Endodermal cell (in vitro differentiated cells): ENCODE data around the gene STXBP1. TPM values are rescaled to one million over a fixed set of nuclear protein-coding genes. Genes with fewer than 3 reads are reported as not detected.

Experiments used
- DNase-seq: peaks from one replicate; pipeline ENCODE4 v3.0.0-alpha.2; 2017
- H3K27ac ChIP-seq: 2 replicates; pipeline ENCODE4 v1.5.1; 2013; ENCODE audit warnings: mild to moderate bottlenecking, low read depth, low read length, moderate library complexity
- H3K27me3 ChIP-seq: 2 replicates; pipeline ENCODE4 v1.6.1; 2013; ENCODE audit warnings: mild to moderate bottlenecking, low read length, moderate library complexity; ENCODE audit not compliant: insufficient read depth, control insufficient read depth, poor library complexity, severe bottlenecking
- H3K36me3 ChIP-seq: 2 replicates; pipeline ENCODE4 v1.7.0; 2013; ENCODE audit warnings: mild to moderate bottlenecking, low read length, moderate library complexity; ENCODE audit not compliant: control insufficient read depth, insufficient read depth
- H3K4me1 ChIP-seq: one replicate; pipeline ENCODE4 v1.7.0; 2013; ENCODE audit warnings: low read length; ENCODE audit not compliant: control insufficient read depth, insufficient read depth
- H3K4me3 ChIP-seq: 2 replicates; pipeline ENCODE4 v1.5.1; 2013; ENCODE audit warnings: mild to moderate bottlenecking, low read length, moderate library complexity
- H3K9ac ChIP-seq: 2 replicates; pipeline ENCODE4 v1.6.1; 2013; ENCODE audit warnings: mild to moderate bottlenecking, low read length, moderate library complexity; ENCODE audit not compliant: poor library complexity, severe bottlenecking; ENCODE audit errors: extremely low read depth
- H3K9me3 ChIP-seq: 2 replicates; pipeline ENCODE4 v1.6.1; 2013; ENCODE audit warnings: mild to moderate bottlenecking, low read length, moderate library complexity; ENCODE audit not compliant: control insufficient read depth
- H3K27ac Mint-ChIP-seq: 2 replicates; pipeline ENCODE4 v1.8.0; 2020; ENCODE audit warnings: mixed read lengths
- H3K27me3 Mint-ChIP-seq: 2 replicates; pipeline ENCODE4 v1.8.0; 2021; ENCODE audit warnings: mild to moderate bottlenecking, mixed read lengths; ENCODE audit not compliant: insufficient read depth
- H3K36me3 Mint-ChIP-seq: 2 replicates; pipeline ENCODE4 v1.8.0; 2020; ENCODE audit warnings: low read depth, mixed read lengths
- H3K4me1 Mint-ChIP-seq: 2 replicates; pipeline ENCODE4 v1.8.0; 2020; ENCODE audit warnings: mixed read lengths
- H3K4me3 Mint-ChIP-seq: 2 replicates; pipeline ENCODE4 v1.8.0; 2020; ENCODE audit warnings: mild to moderate bottlenecking, moderate library complexity, mixed read lengths
- H3K9me3 Mint-ChIP-seq: 2 replicates; pipeline ENCODE4 v1.8.0; 2020; ENCODE audit warnings: mild to moderate bottlenecking, mixed read lengths
- WGBS, 2 experiments: methylation state at CpG; one replicate each; pipeline versions ENCODE4 v1.1.5 to v1.1.7; 2013; ENCODE audit warnings: missing lambda C conversion rate in 2 of 2, mixed read lengths in 1 of 2; ENCODE audit not compliant: insufficient coverage in 1 of 2, insufficient read length in 1 of 2; 5-methylcytosine and 5-hydroxymethylcytosine counted together
- total RNA-seq, 2 donors: library from RNA; stranded (reverse); fragmentation: NEBNext Ultra II Directional in 1 of 2; extraction: Animal tissue kit (Norgen Biotek cat#: 25700) in 1 of 2; gene quantifications; 2 replicates in 1 of 2; 3 replicates in 1 of 2; pipeline ENCODE4 v1.2.1, GENCODE V29; 2021
- TF ChIP-seq, protein P1 (sequence below): fragments of 200-600 bp; sonication (generic); conservative IDR thresholded peaks from 2 replicates; pipeline ENCODE4 v1.5.0; 2021; ENCODE audit warnings: antibody characterized with exemption, mild to moderate bottlenecking

The STXBP1 gene
- total RNA-seq, 2 donors from 2014 or later = 27.8 to 46.8 TPM

DNA sequence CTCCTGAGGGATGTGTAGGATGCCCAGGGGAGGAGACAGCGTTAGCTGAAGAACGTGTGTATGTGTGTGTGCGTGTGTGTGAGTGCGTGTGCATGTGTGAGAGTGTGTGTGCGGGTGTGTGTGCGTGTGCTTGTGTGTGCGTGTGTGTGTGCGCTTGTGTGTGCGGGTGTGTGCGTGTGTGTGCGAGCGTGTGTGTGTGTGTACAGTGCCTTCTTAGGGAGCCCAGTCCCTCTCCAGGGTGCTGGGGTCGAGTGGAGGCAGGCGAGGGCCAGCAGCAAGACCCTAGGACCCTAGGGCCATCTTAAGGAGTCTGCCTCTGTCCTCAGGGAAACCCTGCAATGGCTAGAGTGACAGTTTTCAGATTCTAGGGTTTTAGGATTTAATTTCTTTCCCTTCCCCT, 26.0 kb upstream of the STXBP1 start:
- H3K27me3 Mint-ChIP-seq = no peaks in the 10 kb centered on the region
- TF ChIP-seq, protein P1, sequence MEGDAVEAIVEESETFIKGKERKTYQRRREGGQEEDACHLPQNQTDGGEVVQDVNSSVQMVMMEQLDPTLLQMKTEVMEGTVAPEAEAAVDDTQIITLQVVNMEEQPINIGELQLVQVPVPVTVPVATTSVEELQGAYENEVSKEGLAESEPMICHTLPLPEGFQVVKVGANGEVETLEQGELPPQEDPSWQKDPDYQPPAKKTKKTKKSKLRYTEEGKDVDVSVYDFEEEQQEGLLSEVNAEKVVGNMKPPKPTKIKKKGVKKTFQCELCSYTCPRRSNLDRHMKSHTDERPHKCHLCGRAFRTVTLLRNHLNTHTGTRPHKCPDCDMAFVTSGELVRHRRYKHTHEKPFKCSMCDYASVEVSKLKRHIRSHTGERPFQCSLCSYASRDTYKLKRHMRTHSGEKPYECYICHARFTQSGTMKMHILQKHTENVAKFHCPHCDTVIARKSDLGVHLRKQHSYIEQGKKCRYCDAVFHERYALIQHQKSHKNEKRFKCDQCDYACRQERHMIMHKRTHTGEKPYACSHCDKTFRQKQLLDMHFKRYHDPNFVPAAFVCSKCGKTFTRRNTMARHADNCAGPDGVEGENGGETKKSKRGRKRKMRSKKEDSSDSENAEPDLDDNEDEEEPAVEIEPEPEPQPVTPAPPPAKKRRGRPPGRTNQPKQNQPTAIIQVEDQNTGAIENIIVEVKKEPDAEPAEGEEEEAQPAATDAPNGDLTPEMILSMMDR = no peak
- H3K4me1 ChIP-seq = no peaks in the 10 kb centered on the region
- no peaks in the 10 kb centered on the region for H3K9me3 Mint-ChIP-seq
- no peaks in the 10 kb centered on the region for H3K36me3 Mint-ChIP-seq
- no peak overlapping the region for H3K4me3 ChIP-seq
- H3K4me1 Mint-ChIP-seq = no peaks in the 10 kb centered on the region
- H3K27ac Mint-ChIP-seq = no peak overlapping the region
- H3K36me3 ChIP-seq = no peaks in the 10 kb centered on the region
- whole genome bisulfite sequencing, 2 experiments = 68 to 81% methylated on average over 5 to 14 of the region's 14 CpGs
- H3K9ac ChIP-seq = no peak overlapping the region
- H3K4me3 Mint-ChIP-seq = no peak overlapping the region
- H3K9me3 ChIP-seq = no peaks in the 10 kb centered on the region
- H3K27ac ChIP-seq = no peak overlapping the region
- H3K27me3 ChIP-seq = no peaks in the 10 kb centered on the region
- DNase-seq = no peak

DNA sequence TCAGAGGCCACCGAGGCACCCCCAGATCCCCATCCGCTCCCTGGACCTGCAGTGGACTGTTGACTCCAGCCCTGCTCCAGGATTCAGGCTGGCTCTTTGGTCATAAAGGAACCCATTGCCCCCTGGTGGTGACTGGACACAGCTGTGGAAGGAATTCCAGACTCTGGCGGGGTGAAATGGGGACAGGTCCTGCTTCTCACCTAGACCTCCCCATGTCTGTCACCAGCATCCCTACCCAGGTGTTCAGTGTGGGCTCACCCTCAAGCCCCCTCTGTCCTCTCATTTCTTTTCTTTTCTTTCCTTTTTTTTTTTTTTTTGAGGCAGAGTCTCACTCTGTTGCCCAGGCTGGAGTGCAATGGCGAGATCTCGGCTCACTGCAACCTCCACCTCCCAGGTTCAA, 25.5 kb upstream of the STXBP1 start:
- no peaks in the 10 kb centered on the region for H3K4me1 ChIP-seq
- peak; percentile 92 for DNase-seq
- H3K27me3 ChIP-seq = no peaks in the 10 kb centered on the region
- no peaks in the 10 kb centered on the region for H3K27me3 Mint-ChIP-seq
- H3K27ac ChIP-seq = no peak overlapping the region
- H3K4me1 Mint-ChIP-seq = no peaks in the 10 kb centered on the region
- no peak overlapping the region for H3K4me3 ChIP-seq
- no peak overlapping the region for H3K4me3 Mint-ChIP-seq
- H3K9me3 Mint-ChIP-seq = no peaks in the 10 kb centered on the region
- no peak overlapping the region for H3K27ac Mint-ChIP-seq
- 42 to 63% methylated on average over 3 to 5 of the region's 5 CpGs for WGBS, 2 experiments
- no peak overlapping the region for H3K9ac ChIP-seq
- TF ChIP-seq, protein P1 = peak; percentile 88
- H3K9me3 ChIP-seq = no peaks in the 10 kb centered on the region
- no peaks in the 10 kb centered on the region for H3K36me3 ChIP-seq
- no peaks in the 10 kb centered on the region for H3K36me3 Mint-ChIP-seq

DNA sequence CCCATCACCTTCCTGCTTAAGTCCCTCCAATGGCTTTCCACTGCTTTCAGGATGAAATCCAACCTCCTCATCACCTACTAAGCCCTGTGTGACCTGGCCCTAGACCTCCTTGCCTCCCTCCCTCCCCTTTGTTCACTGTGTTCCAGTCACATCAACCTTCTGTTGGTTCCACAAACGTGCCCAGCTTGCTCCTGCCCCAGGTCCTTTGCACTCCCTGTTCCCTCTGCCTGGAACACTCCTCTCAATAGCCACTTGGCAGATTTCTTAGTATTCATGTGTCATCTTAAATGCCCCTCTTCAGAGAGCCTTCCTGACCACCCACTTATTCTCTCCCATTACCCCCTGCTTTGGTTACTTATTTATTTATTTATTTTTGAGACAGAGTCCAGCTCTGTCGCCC, 24.1 kb upstream of the STXBP1 start:
- H3K9me3 ChIP-seq = no peaks in the 10 kb centered on the region
- 74 to 100% methylated on average over 1 to 2 of the region's 2 CpGs for WGBS, 2 experiments

More for the DNA sequence above, 24.1 kb upstream of the STXBP1 start:
- DNase-seq = no peak
- Mint-ChIP-seq H3K27me3 (no peaks in the 10 kb centered on the region), H3K4me1 (no peaks in the 10 kb centered on the region), H3K36me3 (no peaks in the 10 kb centered on the region), H3K4me3 (no peak overlapping the region), H3K9me3 (no peaks in the 10 kb centered on the region), H3K27ac (no peak overlapping the region)
- Histone ChIP-seq H3K4me3 (no peak overlapping the region), H3K36me3 (no peaks in the 10 kb centered on the region), H3K27ac (no peak overlapping the region), H3K4me1 (no peaks in the 10 kb centered on the region), H3K27me3 (no peaks in the 10 kb centered on the region), H3K9ac (no peak overlapping the region)
- TF ChIP-seq, protein P1 = no peak
